Activated naive CD4-positive, alpha-beta T cell treated with anti-CD3 and anti-CD28 coated beads, Interleukin-2, amount 10 ng/mL, durations not matched to agents 7 days and 5 days (primary cell): Measurements from ENCODE around the gene INPP5A.
"Not testable (repeated sequence)": the region's sequence is repeated elsewhere in the genome, so short reads cannot be mapped to it uniquely, and the experiment has no call there.

Source experiments
- CTCF ChIA-PET: fragments of 350-600 bp; sonication (Branson Sonifier 250); formaldehyde crosslinking; loops from one replicate; lab custom pipeline; 2021; ENCODE audit warnings: antibody characterized with exemption; lab: Charles Lee
- DNase-seq: peaks from one replicate; pipeline ENCODE4 v3.0.0-alpha.2; 2020
- H3K27ac Mint-ChIP-seq: one replicate; pipeline ENCODE4 v1.8.0; 2021; ENCODE audit warnings: mild to moderate bottlenecking, moderate library complexity, mixed read lengths
- H3K27me3 Mint-ChIP-seq: one replicate; pipeline ENCODE4 v1.8.0; 2021; ENCODE audit warnings: mild to moderate bottlenecking, mixed read lengths
- H3K36me3 Mint-ChIP-seq: one replicate; pipeline ENCODE4 v1.8.0; 2021; ENCODE audit warnings: mixed read lengths
- H3K4me1 Mint-ChIP-seq: one replicate; pipeline ENCODE4 v1.8.0; 2021; ENCODE audit warnings: mixed read lengths
- H3K4me3 Mint-ChIP-seq: one replicate; pipeline ENCODE4 v1.8.0; 2021; ENCODE audit warnings: mild to moderate bottlenecking, moderate library complexity, mixed read lengths
- H3K9me3 Mint-ChIP-seq: one replicate; pipeline ENCODE4 v1.8.0; 2021; ENCODE audit warnings: mixed read lengths

INPP5A gene

DNA sequence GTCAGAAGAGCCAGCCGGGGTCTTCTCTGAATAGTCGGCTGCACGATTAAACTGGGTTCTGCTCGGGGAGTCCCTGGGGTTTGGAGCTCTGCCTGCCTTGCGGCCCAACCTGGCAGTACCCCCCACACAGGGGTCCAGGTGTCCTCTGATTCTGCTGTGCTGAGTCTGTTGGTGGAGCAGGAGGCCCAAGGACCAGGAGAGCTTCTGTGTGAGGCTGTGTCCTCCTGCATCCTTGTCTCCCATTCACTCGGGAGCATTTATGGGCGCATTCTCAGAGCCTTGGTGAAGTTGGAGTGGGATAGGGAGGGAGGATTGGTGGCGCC is 14.2 kb downstream of the INPP5A start:
- H3K4me1 Mint-ChIP-seq, result peaks cover 38% of the 10 kb centered on the region
- peaks cover 6% of the 10 kb centered on the region for H3K27me3 Mint-ChIP-seq
- no peak for DNase-seq
- no peaks in the 10 kb centered on the region for H3K36me3 Mint-ChIP-seq
- H3K9me3 Mint-ChIP-seq, result no peaks in the 10 kb centered on the region
- H3K27ac Mint-ChIP-seq, result peak overlapping the region; percentile 87
- H3K4me3 Mint-ChIP-seq, result peak overlapping the region; percentile 43
- CTCF ChIA-PET, result interaction anchor here (1.1 to 2.7 kb wide), 9 partner anchors 11 to 159 kb away, joined by 3 to 25 read pairs (median 5); no protein-coding TSS in a partner anchor

DNA sequence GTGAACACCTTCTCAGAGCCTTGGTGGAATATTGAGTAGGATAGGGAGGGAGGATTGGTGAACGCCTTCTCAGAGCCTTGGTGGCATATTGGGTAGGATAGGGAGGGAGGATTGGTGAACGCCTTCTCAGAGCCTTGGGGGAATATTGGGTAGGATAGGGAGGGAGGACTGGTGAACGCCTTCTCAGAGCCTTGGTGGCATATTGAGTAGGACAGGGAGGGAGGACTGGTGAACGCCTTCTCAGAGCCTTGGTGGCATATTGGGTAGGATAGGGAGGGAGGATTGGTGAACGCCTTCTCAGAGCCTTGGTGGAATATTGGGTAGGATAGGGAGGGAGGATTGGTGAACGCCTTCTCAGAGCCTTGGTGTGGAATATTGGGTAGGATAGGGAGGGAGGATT is 15.0 kb downstream of the INPP5A start:
- H3K27ac Mint-ChIP-seq, H3K9me3 Mint-ChIP-seq, CTCF ChIA-PET, H3K4me3 Mint-ChIP-seq, H3K27me3 Mint-ChIP-seq, H3K36me3 Mint-ChIP-seq, DNase-seq: not testable (repeated sequence)
- peaks cover 36% of the 10 kb centered on the region for H3K4me1 Mint-ChIP-seq

DNA sequence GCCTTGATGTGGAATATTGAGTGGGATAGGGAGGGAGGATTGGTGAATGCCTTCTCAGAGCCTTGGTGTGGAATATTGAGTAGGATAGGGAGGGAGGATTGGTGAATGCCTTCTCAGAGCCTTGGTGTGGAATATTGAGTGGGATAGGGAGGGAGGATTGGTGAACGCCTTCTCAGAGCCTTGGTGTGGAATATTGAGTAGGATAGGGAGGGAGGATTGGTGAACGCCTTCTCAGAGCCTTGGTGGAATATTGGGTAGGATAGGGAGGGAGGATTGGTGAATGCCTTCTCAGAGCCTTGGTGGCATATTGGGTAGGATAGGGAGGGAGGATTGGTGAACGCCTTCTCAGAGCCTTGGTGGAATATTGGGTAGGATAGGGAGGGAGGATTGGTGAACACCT is 16.0 kb downstream of the INPP5A start:
- H3K36me3 Mint-ChIP-seq, H3K27me3 Mint-ChIP-seq, H3K9me3 Mint-ChIP-seq, DNase-seq, H3K27ac Mint-ChIP-seq, CTCF ChIA-PET, H3K4me3 Mint-ChIP-seq: not testable (repeated sequence)
- H3K4me1 Mint-ChIP-seq, result peaks cover 31% of the 10 kb centered on the region

DNA sequence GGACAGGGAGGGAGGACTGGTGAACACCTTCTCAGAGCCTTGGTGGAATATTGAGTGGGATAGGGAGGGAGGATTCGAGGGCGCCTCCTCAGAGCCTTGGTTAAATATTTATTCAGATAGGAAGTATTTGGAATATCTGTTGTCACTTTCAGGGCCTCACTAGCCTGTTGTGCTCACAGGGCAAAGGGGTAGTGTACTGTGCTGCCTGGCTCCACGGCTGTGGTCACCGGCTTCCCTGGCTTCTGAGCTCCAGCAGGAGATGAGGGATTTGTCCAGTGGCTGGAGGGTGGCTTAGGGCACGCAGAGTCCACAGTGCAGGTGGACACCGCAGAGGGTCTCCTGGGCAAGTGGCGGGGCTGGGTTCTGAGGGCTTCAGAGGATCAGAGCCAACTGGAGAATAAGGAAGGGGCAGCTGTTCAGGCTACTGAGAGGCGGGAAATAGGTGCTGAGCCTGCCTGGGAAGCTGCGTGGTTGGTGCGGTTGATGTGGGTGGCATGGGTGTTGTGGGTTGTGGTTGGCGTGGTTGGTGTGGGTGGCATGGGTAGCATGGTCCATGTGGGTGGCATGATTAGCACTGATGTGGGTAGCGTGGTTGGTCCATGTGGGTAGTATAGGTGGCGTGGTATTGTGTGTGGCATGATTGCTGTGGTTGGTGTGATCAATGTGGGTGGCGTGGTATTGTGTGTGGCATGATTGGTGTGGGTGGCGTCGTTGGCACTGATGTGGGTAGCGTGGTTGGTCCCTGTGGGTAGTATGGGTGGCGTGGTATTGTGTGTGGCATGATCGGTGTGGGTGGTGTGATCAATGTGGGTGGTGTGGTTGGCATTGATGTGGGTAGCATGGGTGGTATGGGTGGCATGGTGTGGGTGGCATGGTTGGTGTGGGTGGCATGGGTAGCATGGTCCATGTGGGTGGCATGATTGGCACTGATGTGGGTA is 16.7 kb downstream of the INPP5A start:
- peaks cover 6% of the 10 kb centered on the region for H3K27me3 Mint-ChIP-seq
- H3K4me1 Mint-ChIP-seq, result peaks cover 34% of the 10 kb centered on the region
- no peak overlapping the region for H3K4me3 Mint-ChIP-seq
- no peak for DNase-seq
- H3K36me3 Mint-ChIP-seq, result no peaks in the 10 kb centered on the region
- CTCF ChIA-PET, result interaction anchor here (1.0 kb wide), 1 partner anchor 15 kb away, joined by 4 read pairs; no protein-coding TSS in a partner anchor
- H3K27ac Mint-ChIP-seq, result no peak overlapping the region
- H3K9me3 Mint-ChIP-seq, result no peaks in the 10 kb centered on the region

DNA sequence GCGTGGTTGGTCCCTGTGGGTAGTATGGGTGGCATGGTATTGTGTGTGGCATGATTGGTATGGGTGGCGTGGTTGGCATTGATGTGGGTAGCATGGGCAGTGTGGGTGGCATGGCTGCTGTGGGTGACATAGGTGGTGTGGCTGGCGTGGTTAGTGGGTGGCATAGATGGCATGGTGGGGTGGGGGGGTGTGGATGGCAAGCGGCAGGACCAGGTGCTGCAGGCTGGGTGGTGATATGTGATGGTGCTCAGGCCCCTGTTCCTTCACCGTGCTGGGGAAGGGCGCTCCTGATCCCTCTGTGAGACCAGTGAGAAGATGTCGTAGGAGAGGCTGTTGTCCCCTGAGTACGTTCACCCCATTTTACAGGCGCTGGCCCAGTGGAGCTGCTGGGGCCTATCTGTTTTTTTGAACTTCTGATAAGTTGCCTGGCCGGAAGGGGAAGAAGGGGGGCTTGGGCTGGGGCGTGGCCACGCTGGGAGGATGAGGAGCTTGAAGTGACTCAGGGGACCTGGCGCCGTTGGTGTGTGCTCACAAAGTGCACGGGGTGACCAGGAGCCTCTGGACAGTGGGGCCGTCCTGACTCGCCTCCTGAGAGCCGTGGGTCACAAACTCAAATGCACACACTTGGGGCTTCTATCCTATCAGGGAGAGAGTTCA is 17.5 kb downstream of the INPP5A start:
- Mint-ChIP-seq H3K4me1 (peaks cover 42% of the 10 kb centered on the region), H3K4me3 (no peak overlapping the region), H3K9me3 (no peaks in the 10 kb centered on the region), H3K27me3 (peaks cover 6% of the 10 kb centered on the region), H3K27ac (peak overlapping the region; percentile 82), H3K36me3 (no peaks in the 10 kb centered on the region)
- CTCF ChIA-PET, result interaction anchor here (1.0 kb wide), 1 partner anchor 15 kb away, joined by 4 read pairs; no protein-coding TSS in a partner anchor
- peak; percentile 80 for DNase-seq

DNA sequence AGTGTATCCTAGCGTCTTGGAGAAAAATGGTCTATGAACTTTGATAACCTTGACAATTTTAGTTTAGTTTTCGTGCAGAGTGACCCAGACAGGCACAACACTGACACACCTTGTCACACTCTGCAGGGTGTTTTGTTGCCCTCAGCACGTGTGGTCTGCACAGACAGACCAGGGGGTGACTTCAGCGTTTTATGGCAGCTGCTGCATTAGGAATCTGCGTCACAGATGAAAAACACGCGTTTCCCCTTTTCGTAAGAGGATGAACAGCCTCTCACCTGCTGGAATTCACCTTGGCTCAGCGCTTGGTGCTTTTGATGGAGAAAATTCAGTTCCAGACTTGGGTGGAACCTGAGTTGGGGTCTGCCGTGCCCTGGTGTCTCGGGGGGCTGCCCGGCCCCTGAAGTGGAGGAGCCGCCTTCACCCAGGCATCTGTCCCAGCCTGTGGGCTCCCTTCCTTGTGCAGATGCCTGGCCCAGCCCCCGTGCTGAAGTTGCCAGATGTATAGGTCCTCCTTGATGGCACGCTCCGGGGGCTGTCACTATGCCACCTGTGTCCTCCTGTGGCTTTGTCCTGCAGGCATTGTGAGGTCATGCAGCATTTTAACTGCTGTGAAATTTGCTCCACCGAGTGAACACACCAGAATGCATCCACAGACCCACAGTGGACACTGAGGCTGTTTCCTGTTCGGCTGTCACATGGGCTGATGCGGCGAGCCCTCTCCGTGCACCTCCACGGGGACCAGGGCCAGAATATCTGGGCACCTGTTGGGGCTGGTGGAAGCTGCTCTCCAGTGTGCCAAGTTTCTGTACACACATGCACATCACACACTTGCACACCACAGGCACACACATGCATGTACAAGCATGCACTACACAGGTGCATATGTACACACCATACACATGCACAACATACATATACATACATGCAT is 18.3 kb downstream of the INPP5A start:
- H3K36me3 Mint-ChIP-seq, result no peaks in the 10 kb centered on the region
- peaks cover 6% of the 10 kb centered on the region for H3K27me3 Mint-ChIP-seq
- H3K9me3 Mint-ChIP-seq, result no peaks in the 10 kb centered on the region
- H3K4me1 Mint-ChIP-seq, result peaks cover 38% of the 10 kb centered on the region
- H3K4me3 Mint-ChIP-seq, result no peak overlapping the region
- CTCF ChIA-PET, result interaction anchor here (1.0 kb wide), 1 partner anchor 16 kb away, joined by 4 read pairs; no protein-coding TSS in a partner anchor
- H3K27ac Mint-ChIP-seq, result peak overlapping the region; percentile 82
- DNase-seq, result no peak

DNA sequence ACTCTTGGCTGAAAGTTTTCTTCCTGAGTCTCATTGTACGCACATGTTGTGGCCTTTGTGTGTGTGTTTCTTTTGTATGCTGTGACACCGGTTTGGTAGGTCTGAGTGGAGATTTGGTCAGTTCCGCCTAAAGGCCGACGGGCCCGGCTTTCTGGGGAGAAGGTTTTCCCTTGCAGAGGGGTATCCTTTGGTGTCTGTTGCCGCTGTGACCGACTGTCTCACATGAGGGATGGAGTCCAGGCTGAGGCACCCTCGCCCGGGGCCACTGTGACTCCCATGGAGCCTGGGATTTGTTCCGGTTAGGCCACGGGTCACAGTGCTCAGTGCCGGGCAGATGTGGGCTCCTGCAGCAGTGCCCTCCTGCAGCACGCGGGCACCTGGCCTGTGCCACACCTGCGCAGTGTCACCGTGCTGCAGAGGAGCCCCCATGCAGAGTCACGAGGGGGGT is 19.4 kb downstream of the INPP5A start:
- H3K27ac Mint-ChIP-seq, result peak overlapping the region; percentile 73
- peaks cover 29% of the 10 kb centered on the region for H3K4me1 Mint-ChIP-seq
- CTCF ChIA-PET, result no interaction called here
- H3K27me3 Mint-ChIP-seq, result no peaks in the 10 kb centered on the region
- DNase-seq, result no peak
- H3K4me3 Mint-ChIP-seq, result no peak overlapping the region
- H3K36me3 Mint-ChIP-seq, result no peaks in the 10 kb centered on the region
- H3K9me3 Mint-ChIP-seq, result no peaks in the 10 kb centered on the region

DNA sequence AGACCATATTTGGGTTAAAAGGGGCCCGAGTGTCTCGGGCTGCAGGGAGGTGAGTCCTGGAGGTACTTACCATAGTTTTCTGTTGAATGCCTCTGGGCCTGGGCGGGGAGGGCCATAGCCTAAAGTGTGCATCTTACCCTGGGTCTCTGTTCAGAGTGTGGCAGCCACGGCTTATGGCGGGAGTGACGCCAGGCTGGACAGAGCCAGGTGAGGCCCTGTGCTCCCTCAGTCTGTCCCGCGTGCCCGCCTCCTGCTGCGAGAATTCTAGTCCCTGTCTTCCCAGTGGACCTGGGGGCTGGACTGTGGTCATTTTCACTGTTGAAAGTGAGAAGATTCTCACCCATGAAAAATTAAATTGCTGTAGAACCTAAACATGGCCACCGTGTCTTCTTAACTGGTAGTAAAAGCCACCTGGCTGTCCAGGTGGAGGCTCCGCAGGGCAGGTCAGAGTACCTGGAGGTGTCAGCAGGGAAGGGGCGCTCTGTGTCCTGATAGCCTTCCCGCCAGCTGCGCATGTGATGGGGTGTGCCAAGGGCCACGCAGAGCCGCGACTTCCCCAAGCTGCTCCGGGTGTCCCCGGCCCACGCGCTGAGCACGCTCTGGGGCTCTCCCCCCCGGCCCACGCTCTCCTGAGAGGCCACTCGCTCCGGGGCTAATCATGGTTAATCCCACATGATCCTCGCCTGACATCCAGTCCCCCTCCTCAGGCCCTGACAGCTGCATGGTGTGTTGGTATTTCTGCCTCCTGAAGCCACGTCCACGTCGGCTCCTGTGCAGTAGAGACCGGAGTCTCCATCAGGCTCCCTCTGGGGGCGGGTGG is 20.3 kb downstream of the INPP5A start:
- Mint-ChIP-seq H3K9me3 (no peaks in the 10 kb centered on the region), H3K4me3 (no peak overlapping the region), H3K4me1 (peaks cover 29% of the 10 kb centered on the region), H3K27me3 (no peaks in the 10 kb centered on the region), H3K27ac (no peak overlapping the region), H3K36me3 (no peaks in the 10 kb centered on the region)
- CTCF ChIA-PET, result no interaction called here
- no peak for DNase-seq

DNA sequence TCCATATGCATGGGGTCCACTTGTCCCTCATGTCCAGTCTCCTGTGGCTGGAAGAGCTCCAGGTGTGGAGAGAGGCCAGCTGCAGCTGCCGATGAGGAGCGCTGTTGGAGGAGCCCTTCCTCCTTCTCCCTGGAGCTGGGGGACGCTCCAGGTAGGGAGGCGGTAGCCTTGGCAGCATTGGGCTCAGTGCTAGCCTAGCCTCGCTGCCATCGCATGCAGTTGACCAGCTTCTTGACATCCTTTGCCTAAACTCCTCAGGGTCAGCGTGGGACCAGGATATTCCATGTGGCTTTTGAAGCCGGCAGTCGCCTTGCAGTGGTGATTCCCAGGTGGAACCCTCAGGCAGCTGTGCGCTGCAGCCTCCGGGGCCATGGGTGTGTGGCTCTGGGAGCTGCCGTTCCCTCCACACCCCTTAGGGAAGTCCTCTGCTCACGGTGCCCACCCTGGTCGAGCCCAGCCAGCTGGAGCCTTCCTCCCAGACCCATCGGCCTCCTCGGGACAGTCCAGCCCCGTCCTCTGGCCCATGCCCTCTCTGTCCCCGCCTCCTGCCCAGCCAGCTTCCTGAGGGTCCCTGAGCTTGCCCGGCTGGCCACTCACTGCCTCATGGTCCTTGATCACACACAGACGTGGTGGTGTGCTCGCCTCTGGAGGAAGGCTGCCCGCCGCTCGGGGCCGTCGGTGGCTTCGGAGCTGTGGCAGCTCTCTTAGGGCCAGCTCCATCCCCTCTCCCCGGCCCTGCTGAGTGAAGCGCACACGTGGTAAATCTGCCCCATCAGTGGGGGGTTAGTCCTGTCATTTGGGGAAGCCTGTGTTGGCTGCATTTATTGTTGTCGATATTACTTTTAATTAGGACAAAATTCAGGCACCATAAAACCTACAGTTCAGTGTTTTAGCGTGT is 21.2 kb downstream of the INPP5A start:
- no peaks in the 10 kb centered on the region for H3K36me3 Mint-ChIP-seq
- peaks cover 29% of the 10 kb centered on the region for H3K4me1 Mint-ChIP-seq
- CTCF ChIA-PET, result no interaction called here

DNA sequence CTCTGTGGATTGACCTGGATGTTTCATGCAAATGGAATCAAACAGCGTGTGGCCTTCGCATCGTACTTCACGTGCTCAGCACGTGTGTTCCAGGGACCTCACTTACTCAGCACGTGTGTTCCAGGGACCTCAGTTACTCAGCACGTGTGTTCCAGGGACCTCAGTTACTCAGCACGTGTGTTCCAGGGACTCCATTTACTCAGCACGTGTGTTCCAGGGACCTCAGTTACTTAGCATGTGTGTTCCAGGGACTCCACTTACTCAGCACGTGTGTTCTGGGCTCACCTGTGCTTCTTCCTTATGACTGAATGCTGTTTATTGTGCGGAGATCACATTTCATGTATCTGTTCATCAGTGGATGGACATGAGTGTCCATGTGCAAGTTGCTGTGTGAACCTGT is 22.0 kb downstream of the INPP5A start:
- H3K4me1 Mint-ChIP-seq, result peaks cover 29% of the 10 kb centered on the region
- no peaks in the 10 kb centered on the region for H3K9me3 Mint-ChIP-seq
- no peak overlapping the region for H3K4me3 Mint-ChIP-seq

More for the DNA sequence above, 21.2 kb downstream of the INPP5A start:
- Mint-ChIP-seq H3K27ac (no peak overlapping the region), H3K27me3 (no peaks in the 10 kb centered on the region), H3K9me3 (no peaks in the 10 kb centered on the region), H3K4me3 (no peak overlapping the region)
- DNase-seq, result no peak

DNA sequence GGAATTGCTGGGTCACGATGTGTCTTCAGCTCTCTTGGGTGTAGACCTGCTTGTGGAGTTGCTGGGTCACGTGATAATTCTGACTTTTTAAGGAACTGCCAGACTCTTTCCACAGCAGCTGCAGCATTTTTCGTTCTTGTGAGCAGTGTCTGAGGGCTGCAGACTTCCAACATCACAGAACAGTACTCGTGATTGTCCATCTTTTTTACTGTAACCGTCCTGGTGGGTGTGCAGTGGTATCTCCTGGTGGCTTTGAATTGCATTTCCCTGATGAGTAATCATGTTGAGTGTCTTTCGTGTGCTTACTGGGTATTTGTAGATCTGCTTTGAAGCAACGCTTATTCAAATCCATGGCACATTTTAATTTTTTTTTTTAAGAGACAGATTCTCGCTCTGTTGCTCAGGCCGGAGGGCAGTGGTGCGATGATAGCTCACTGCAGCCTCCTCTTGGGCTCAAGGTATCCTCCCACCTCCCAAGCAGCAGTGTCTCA is 22.7 kb downstream of the INPP5A start:
- no peak for DNase-seq
- H3K27me3 Mint-ChIP-seq, result no peaks in the 10 kb centered on the region
- no peak overlapping the region for H3K4me3 Mint-ChIP-seq
- CTCF ChIA-PET, result no interaction called here
- H3K36me3 Mint-ChIP-seq, result no peaks in the 10 kb centered on the region
- no peaks in the 10 kb centered on the region for H3K9me3 Mint-ChIP-seq
- no peak overlapping the region for H3K27ac Mint-ChIP-seq
- H3K4me1 Mint-ChIP-seq, result peaks cover 29% of the 10 kb centered on the region

More for the DNA sequence above, 22.0 kb downstream of the INPP5A start:
- Mint-ChIP-seq H3K27me3 (no peaks in the 10 kb centered on the region), H3K27ac (no peak overlapping the region), H3K36me3 (no peaks in the 10 kb centered on the region)
- no peak for DNase-seq
- CTCF ChIA-PET, result no interaction called here

DNA sequence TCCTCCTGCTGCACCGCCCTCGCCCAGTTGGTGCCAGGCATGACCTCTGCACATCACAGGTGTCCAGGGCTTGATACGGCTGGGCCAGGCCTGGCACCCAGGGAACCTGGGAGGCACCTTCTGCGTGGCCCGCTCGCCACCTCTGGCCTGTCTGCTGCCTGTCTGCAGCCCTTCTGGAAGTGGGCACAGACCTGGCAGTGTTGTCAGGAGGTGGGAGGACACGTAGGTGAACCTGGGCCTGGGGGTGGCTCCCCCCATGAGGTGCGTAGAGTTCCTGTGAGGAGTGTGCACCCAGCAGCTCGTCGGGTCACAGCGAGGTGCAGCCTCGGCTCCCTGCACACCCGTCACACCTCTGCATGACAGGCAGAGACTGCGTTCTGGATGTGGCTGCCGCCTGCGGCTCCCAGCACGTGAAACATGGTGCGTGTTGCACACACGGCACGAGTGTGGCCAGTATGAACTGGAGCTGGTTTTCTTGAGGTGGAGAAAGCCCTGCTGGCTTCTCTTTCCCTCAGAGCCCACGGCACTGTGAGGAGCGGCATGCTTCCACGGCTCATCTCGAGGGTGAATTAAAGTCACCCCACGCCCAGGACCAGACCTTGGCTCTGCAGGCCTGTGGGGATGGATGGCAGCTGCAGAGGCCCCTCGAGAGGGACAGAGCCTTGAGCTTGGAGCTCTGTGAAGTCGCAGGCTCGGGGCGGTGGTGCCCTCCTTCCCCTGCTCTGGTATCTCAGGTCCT is 24.8 kb downstream of the INPP5A start:
- Mint-ChIP-seq H3K4me3 (no peak overlapping the region), H3K9me3 (no peaks in the 10 kb centered on the region), H3K27me3 (peaks cover 3% of the 10 kb centered on the region), H3K27ac (no peak overlapping the region), H3K36me3 (no peaks in the 10 kb centered on the region), H3K4me1 (peaks cover 17% of the 10 kb centered on the region)
- no peak for DNase-seq
- CTCF ChIA-PET, result no interaction called here
